Measurements from ENCODE around the gene CCDC33. TPM values are rescaled to one million over a fixed set of nuclear protein-coding genes. Genes with fewer than 3 reads are reported as not detected.

CCDC33 gene
- total RNA-seq, 4 donors from 2014 or later, result 0.40 TPM; not detected in 3

DNA sequence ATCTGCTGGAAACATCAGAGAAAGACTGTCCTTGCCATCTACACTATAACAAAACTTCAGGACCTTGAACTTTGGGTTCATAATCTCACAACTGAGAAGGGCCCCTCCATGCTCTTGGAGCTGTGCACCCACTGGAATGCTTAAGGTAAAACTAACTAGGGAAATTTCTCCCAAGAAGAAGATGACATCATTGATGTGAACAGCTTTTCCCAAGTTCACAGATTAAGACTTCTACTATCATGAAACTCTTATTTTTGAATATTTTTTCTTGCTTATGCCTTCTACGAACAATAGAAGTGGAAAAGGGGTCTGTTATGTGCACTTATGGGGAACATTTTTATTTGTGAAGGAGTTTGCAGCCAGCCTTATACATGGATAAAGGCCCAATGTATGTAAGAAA, 126.4 kb downstream of the CCDC33 start:
- Histone ChIP-seq H3K4me3 (no peak overlapping the region), H3K27ac (no peak overlapping the region), H3K4me1 (peaks cover 0 to 5% (median 2%) of the 10 kb centered on the region in 4 donors), H3K27me3 (no peaks in the 10 kb centered on the region), H3K36me3 (no peaks in the 10 kb centered on the region), H3K9me3 (no peaks in the 10 kb centered on the region)
- TF ChIP-seq POLR2A (IDR thresholded peaks at IDR 0.05), result no peak
- no peak for TF ChIP-seq CTCF (IDR thresholded peaks at IDR 0.05)
- DNase-seq, result no peak

GRCh38 chr15:74364936-74365597, 128.9 kb downstream of the CCDC33 start:
- TF ChIP-seq POLR2A (IDR thresholded peaks at IDR 0.05), result no peak
- Histone ChIP-seq H3K4me1 (peaks cover 0 to 5% (median 2%) of the 10 kb centered on the region in 4 donors), H3K4me3 (peak overlapping the region in 3 of 4 donors; percentile 30 to 61 (median 52)), H3K27me3 (no peaks in the 10 kb centered on the region), H3K9me3 (no peaks in the 10 kb centered on the region), H3K27ac (peak overlapping the region in 2 of 4 donors; percentile 11 to 52), H3K36me3 (no peaks in the 10 kb centered on the region)
- peak in 1 of 3 donors; percentile 20 for DNase-seq

DNA sequence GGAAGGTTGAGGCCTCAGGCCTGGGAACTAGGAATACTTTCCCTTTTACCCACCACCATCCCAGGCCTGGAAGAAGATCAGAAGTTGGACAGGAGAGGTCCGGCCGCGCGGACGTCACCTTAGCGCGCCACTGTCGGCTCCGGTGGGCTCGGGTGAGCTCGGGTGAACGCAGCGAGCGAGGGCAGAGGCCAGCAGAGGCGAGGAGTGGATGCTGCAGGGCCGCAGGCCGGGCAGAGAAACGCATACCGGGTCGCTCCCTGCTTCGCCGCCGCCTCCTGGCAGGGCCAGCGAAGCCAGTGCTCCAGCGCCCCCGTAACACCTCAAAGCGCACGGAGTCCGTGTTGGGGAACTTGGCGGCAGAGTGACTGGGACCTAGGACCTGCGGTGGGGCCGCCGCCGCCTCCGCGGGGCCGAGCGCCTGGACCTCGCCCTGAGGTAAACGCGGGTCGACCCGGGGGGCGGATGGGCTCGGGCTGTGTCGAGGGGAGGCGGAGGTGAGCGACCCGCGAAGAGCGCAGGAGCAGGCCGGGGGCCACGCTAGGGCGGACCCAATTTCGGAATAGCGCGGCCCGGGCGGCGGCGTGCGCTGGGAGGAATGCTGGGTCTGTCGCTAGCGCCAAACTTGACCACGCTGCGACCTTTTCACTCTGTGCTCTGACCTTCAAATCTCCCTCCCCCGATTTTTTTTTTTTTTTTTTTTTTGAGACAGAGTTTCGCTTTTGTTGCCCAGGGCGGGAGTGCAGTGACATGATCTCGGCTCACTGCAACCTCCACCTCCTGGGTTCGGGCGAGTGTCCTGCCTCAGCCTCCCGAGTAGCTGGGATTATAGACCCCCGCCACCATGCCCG, 129.7 kb downstream of the CCDC33 start:
- Histone ChIP-seq H3K4me1 (peaks cover 0 to 5% (median 2%) of the 10 kb centered on the region in 4 donors), H3K9me3 (no peaks in the 10 kb centered on the region), H3K4me3 (peak overlapping the region; percentile 30 to 61 (median 50)), H3K36me3 (no peaks in the 10 kb centered on the region), H3K27ac (peak overlapping the region in 3 of 4 donors; percentile 11 to 52 (median 32)), H3K27me3 (no peaks in the 10 kb centered on the region)
- peak in 1 of 3 donors; percentile 54 for DNase-seq
- no peak for TF ChIP-seq CTCF (IDR thresholded peaks at IDR 0.05)
- TF ChIP-seq POLR2A (IDR thresholded peaks at IDR 0.05), result no peak

DNA sequence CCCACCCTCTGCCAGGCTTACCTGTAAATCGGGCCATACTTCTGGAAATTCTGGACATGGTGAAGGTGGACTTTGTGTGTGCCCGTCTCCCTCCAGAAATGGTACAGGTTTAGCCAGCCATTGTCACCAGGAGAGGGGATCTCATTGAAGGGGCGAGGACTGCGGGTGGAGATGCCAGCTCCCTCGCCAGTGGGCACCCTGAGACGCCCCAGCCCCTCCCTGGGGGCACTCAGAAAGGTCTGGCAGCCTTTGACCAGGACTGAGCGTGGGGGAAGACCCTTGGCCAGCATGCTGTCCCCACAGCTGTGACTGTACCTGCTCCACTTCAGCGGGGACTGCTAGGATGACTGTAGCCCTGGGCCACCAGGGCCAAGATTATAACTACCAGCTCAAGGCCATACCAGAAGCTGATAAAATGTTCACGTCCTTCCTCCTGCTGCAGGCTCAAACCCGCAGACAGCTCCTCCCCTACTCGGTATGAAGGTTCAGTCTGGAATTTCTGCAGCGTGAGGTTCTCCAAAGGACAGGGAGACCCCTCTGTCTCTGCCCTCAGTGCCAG, 131.2 kb downstream of the CCDC33 start, which contains the start of gene CYP11A1:
Gene CYP11A1 (minus strand): TSS at position 351 of the 559 bp plus-strand sequence. CDS start 61 bp downstream, at position 290.
- no peak within 1 kb of the TSS for H3K27ac ChIP-seq
- peaks cover 0 to 5% (median 2%) of the 10 kb centered on the region in 4 donors for H3K4me1 ChIP-seq
- no peaks in the 10 kb centered on the region for H3K27me3 ChIP-seq
- no peak within 1 kb of the TSS for H3K4me3 ChIP-seq
- H3K9me3 ChIP-seq, result no peaks in the 10 kb centered on the region
- DNase-seq, result peak in 1 of 3 donors; percentile 42
- H3K36me3 ChIP-seq, result no peaks in the 10 kb centered on the region
- no peak for TF ChIP-seq POLR2A (IDR thresholded peaks at IDR 0.05)

DNA sequence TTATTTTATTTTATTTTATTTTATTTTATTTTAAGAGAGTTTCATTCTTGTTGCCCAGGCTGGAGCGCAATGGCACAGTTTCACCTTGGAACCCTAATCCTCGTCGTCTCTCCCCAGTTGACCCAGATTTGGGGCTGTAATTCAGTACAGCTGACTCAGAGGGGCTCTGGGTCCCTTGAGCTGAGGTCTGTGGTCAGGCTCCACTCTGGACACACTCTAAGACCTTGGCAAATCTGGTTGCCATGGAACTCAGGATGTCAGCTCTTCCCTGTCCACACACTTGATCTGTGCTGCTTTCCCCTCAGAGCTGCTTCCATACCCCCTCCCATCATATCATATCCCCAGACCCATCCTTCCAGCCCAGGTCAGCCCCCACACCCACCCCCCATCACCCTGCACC, 132.0 kb downstream of the CCDC33 start:
- Histone ChIP-seq H3K9me3 (no peaks in the 10 kb centered on the region), H3K36me3 (no peaks in the 10 kb centered on the region), H3K4me1 (peaks cover 0 to 5% (median 2%) of the 10 kb centered on the region in 4 donors), H3K27ac (no peak overlapping the region), H3K4me3 (no peak overlapping the region), H3K27me3 (no peaks in the 10 kb centered on the region)
- no peak for TF ChIP-seq CTCF (IDR thresholded peaks at IDR 0.05)
- no peak for TF ChIP-seq POLR2A (IDR thresholded peaks at IDR 0.05)
- peak in 1 of 3 donors; percentile 13 for DNase-seq

DNA sequence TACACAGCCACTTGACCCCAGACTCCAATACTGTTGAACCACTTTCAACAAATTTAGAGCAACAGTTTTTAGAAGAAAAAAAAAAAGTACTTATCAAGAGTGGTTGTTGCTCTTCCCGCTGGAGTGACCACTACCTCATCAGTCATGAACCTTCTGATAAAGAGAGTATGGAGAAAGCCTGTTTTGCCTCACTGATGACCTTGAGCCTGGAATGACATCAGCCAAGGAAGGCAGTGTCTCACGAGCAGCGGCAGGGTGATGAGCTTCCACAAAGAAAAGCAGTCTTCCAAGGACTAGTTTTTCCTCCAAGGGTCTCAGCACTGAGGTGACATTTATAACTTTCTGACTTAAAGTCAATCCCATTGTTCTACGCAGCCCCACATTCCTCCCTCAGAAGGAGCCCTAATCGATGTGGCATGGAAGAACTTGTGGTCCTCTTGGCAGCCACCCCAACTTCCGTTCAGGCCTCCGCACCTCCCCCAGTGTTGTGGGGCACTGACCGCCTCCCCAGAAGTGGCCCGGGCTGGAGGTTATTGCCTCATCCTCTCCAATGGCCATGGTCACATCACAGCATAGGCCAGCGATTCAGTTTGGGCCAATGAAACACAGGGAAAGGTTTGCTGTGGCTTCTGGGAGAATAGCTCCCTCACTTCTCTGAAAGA, 133.1 kb downstream of the CCDC33 start:
- peaks cover 0 to 7% (median 2%) of the 10 kb centered on the region in 4 donors for H3K4me1 ChIP-seq
- TF ChIP-seq POLR2A (IDR thresholded peaks at IDR 0.05) (no peak), CTCF (IDR thresholded peaks at IDR 0.05) (no peak)
- H3K27ac ChIP-seq, result no peak overlapping the region
- DNase-seq, result peak in 1 of 3 donors; percentile 9
- H3K9me3 ChIP-seq, result no peaks in the 10 kb centered on the region
- H3K4me3 ChIP-seq, result no peak overlapping the region
- no peaks in the 10 kb centered on the region for H3K27me3 ChIP-seq
- H3K36me3 ChIP-seq, result no peaks in the 10 kb centered on the region
